ENCODE measurements around the gene SH3RF2. TPM values are rescaled to one million over a fixed set of nuclear protein-coding genes. Genes with fewer than 3 reads are reported as not detected.

The SH3RF2 gene
- total and polyA plus RNA-seq, 2 donors (not counting 1 experiment from before 2014, with no cell fraction given): 0.03 TPM; not detected in 1

- TF ChIP-seq EZH2 (IDR thresholded peaks at IDR 0.05; ENCODE audit: borderline replicate concordance, insufficient read depth, low read depth, low read length, poor library complexity, severe bottlenecking): no peak
- TF ChIP-seq, protein P1, sequence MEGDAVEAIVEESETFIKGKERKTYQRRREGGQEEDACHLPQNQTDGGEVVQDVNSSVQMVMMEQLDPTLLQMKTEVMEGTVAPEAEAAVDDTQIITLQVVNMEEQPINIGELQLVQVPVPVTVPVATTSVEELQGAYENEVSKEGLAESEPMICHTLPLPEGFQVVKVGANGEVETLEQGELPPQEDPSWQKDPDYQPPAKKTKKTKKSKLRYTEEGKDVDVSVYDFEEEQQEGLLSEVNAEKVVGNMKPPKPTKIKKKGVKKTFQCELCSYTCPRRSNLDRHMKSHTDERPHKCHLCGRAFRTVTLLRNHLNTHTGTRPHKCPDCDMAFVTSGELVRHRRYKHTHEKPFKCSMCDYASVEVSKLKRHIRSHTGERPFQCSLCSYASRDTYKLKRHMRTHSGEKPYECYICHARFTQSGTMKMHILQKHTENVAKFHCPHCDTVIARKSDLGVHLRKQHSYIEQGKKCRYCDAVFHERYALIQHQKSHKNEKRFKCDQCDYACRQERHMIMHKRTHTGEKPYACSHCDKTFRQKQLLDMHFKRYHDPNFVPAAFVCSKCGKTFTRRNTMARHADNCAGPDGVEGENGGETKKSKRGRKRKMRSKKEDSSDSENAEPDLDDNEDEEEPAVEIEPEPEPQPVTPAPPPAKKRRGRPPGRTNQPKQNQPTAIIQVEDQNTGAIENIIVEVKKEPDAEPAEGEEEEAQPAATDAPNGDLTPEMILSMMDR (IDR thresholded peaks at IDR 0.05): no peak
- Histone ChIP-seq H3K27me3 (replicated peaks in 1 of 4; ENCODE audit: control extremely low read depth in 1 of 4, control insufficient read depth in 3 of 4, insufficient read depth in 4 of 4, low read length in 3 of 4) (no peaks in the 10 kb centered on the region), H4K20me1 (ENCODE audit: control insufficient read depth, insufficient read depth, low read length, poor library complexity, severe bottlenecking) (no peaks in the 10 kb centered on the region), H3K9me3 (ENCODE audit: control extremely low read depth in 1 of 3, control insufficient read depth in 2 of 3, insufficient read depth in 1 of 3, low read length in 2 of 3) (no peaks in the 10 kb centered on the region), H3K79me2 (ENCODE audit: control insufficient read depth, insufficient read depth, low read length) (no peaks in the 10 kb centered on the region), H3K4me2 (replicated peaks; ENCODE audit: low read depth, low read length, poor library complexity, severe bottlenecking) (no peak overlapping the region), H3K4me1 (ENCODE audit: control insufficient read depth in 2 of 2, insufficient read depth in 2 of 2, low read length in 2 of 2) (peaks cover 0 to 4% of the 10 kb centered on the region in 2 donors), H3K36me3 (replicated peaks in 1 of 2; ENCODE audit: control extremely low read depth in 1 of 2, control insufficient read depth in 1 of 2, extremely low read depth in 1 of 2, insufficient read depth in 2 of 2, low read length in 1 of 2) (no peaks in the 10 kb centered on the region), H3K9ac (ENCODE audit: low read length) (no peak overlapping the region), H3K4me3 (ENCODE audit: control extremely low read depth in 1 of 5, extremely low read depth in 1 of 5, insufficient read depth in 1 of 5, low read depth in 2 of 5, low read length in 4 of 5) (no peak overlapping the region), H3K27ac (ENCODE audit: low read length in 2 of 2) (no peak overlapping the region), H2AFZ (ENCODE audit: insufficient read depth, low read depth, low read length, poor library complexity, severe bottlenecking) (no peak overlapping the region)
- Mint-ChIP-seq H3K27me3 (peaks cover 5% of the 10 kb centered on the region), H3K4me3 (no peak overlapping the region), H3K9me3 (ENCODE audit: insufficient read depth) (no peaks in the 10 kb centered on the region), H3K4me1 (peaks cover 5% of the 10 kb centered on the region), H3K27ac (no peak overlapping the region)
- POLR2A ChIA-PET: no interaction called here
- CTCF ChIA-PET: no interaction called here
- ATAC-seq (ENCODE audit: low read depth) (no peak), DNase-seq (no peak)
- 20% methylated on average over 1 of the region's 7 CpGs for WGBS (ENCODE audit: insufficient coverage)
- intact Hi-C loops (cut with micrococcal nuclease): no loop called here
Measured at GRCh38 chr5:146079695-146080373, 143.5 kb downstream of the SH3RF2 start.

- H3K27me3 Mint-ChIP-seq: peaks cover 5% of the 10 kb centered on the region
- no peak for TF ChIP-seq EZH2 (IDR thresholded peaks at IDR 0.05; ENCODE audit: borderline replicate concordance, insufficient read depth, low read depth, low read length, poor library complexity, severe bottlenecking)
- TF ChIP-seq, protein P1 (IDR thresholded peaks at IDR 0.05): no peak
- Histone ChIP-seq H2AFZ (ENCODE audit: insufficient read depth, low read depth, low read length, poor library complexity, severe bottlenecking) (no peak overlapping the region), H4K20me1 (ENCODE audit: control insufficient read depth, insufficient read depth, low read length, poor library complexity, severe bottlenecking) (no peaks in the 10 kb centered on the region), H3K9me3 (ENCODE audit: control extremely low read depth in 1 of 3, control insufficient read depth in 2 of 3, insufficient read depth in 1 of 3, low read length in 2 of 3) (no peaks in the 10 kb centered on the region), H3K36me3 (replicated peaks in 1 of 2; ENCODE audit: control extremely low read depth in 1 of 2, control insufficient read depth in 1 of 2, extremely low read depth in 1 of 2, insufficient read depth in 2 of 2, low read length in 1 of 2) (no peaks in the 10 kb centered on the region), H3K79me2 (ENCODE audit: control insufficient read depth, insufficient read depth, low read length) (no peaks in the 10 kb centered on the region), H3K9ac (ENCODE audit: low read length) (no peak overlapping the region), H3K27ac (ENCODE audit: low read length in 2 of 2) (no peak overlapping the region), H3K4me1 (ENCODE audit: control insufficient read depth in 2 of 2, insufficient read depth in 2 of 2, low read length in 2 of 2) (peaks cover 0 to 4% of the 10 kb centered on the region in 2 donors), H3K27me3 (replicated peaks in 1 of 4; ENCODE audit: control extremely low read depth in 1 of 4, control insufficient read depth in 3 of 4, insufficient read depth in 4 of 4, low read length in 3 of 4) (no peaks in the 10 kb centered on the region), H3K4me2 (replicated peaks; ENCODE audit: low read depth, low read length, poor library complexity, severe bottlenecking) (no peak overlapping the region), H3K4me3 (ENCODE audit: control extremely low read depth in 1 of 5, extremely low read depth in 1 of 5, insufficient read depth in 1 of 5, low read depth in 2 of 5, low read length in 4 of 5) (no peak overlapping the region)
- DNase-seq (no peak), ATAC-seq (ENCODE audit: low read depth) (no peak)
- H3K27ac Mint-ChIP-seq: no peak overlapping the region
- WGBS (ENCODE audit: insufficient coverage): 94% methylated on average over 4 of the region's 6 CpGs
- ChIA-PET CTCF (no interaction called here), POLR2A (no interaction called here)
- intact Hi-C loops (cut with micrococcal nuclease): no loop called here
- H3K4me3 Mint-ChIP-seq: no peak overlapping the region
- H3K4me1 Mint-ChIP-seq: peaks cover 5% of the 10 kb centered on the region
- H3K9me3 Mint-ChIP-seq (ENCODE audit: insufficient read depth): no peaks in the 10 kb centered on the region
Measured at GRCh38 chr5:146081556-146081955, 145.2 kb downstream of the SH3RF2 start.

All from B cell (primary cell).